ENCODE measurements around the gene HMCES. TPM values are rescaled to one million over a fixed set of nuclear protein-coding genes. Genes with fewer than 3 reads are reported as not detected.
A peak's percentile ranks its signal among the peaks of the same experiment; 100 is the strongest.

HMCES gene
- total and polyA plus RNA-seq, 2 of the 13 experiments (the other 11 are each of a cell fraction or from before 2014, with no cell fraction given): 16.1 to 37.5 TPM

DNA sequence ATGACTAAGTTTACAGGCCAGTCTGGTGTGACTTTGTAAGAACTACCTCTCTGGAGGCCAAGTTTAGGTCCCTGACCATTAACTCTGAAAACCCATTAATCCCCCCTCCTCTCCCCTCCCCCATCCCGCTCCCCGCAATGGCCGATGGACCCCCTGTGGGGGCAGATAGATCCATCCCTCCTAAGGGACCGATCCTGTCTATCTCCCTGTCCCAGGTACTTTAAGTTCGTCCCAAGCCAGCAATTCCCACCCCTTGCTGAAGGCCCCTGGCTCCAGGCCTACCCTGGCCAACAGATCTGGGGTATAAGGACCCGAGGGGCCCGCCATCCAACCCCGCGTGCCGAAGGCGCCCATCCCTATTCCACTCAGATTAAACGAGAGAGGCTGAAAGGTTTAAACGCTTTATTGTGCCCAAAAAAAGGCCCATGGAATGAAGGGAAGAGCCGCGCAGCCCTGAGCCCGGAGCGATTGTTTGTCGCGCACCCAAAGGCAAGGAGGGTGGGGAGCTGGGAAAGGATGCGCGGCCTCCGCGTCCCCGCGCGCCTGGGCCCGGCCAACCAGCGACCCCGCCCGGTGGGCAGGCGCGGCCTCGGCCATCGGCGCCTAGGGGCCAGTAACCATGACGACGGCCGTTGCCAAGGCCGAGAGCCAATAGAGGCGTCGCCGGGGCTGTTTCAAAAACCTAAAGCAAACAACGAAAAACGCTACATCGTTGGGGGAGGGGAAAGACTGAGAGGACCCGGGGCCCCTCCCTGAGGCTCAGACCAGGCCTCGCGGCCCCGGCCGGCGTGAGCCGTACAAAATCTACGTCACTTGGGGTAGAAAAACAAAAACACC, 35.9 kb downstream of the HMCES start:
- no peaks in the 10 kb centered on the region for H3K36me3 ChIP-seq (replicated peaks in 1 of 2; ENCODE audit: control insufficient read depth in 1 of 2, insufficient read depth in 2 of 2, low read length in 2 of 2)
- no peaks in the 10 kb centered on the region for H3K9me3 ChIP-seq (ENCODE audit: low read length)
- CTCF ChIA-PET (ENCODE audit: low intra/inter-chr PET ratio, low total read pairs): no interaction called here
- FAIRE-seq: peak; percentile 67
- peak overlapping the region; percentile 93 for H3K4me2 ChIP-seq (ENCODE audit: low read depth, low read length)
- POLR2A ChIA-PET: interaction anchor here (0.9 to 2.6 kb wide), 7 partner anchors 10 to 126 kb away, joined by 3 to 29 read pairs (median 6); partner anchors contain the start of genes COPG1, HMCES, IFT122 and MBD4
- H3K27ac ChIP-seq (ENCODE audit: extremely low read length, insufficient read depth, low read length): peak overlapping the region; percentile 75
- no TSS peak for BruUV-seq (replicated peaks)
- H3K4me3 ChIP-seq (replicated peaks in 1 of 3; ENCODE audit: insufficient read depth in 1 of 3, low read depth in 2 of 3, low read length in 3 of 3): peak overlapping the region; percentile 92 to 98 (median 95)
- peak; percentile 92 for DNase-seq (ENCODE audit: low spot score)
- 3% methylated on average over 33 of the region's 53 CpGs for WGBS (ENCODE audit: low lambda C conversion rate)
- H4K20me1 ChIP-seq (ENCODE audit: insufficient read depth, low read length): peaks cover 8% of the 10 kb centered on the region; the same call in 1 of the 2 replicates
- no peaks in the 10 kb centered on the region; a peak in 1 of 5 replicates for H3K27me3 ChIP-seq (ENCODE audit: control insufficient read depth in 1 of 2, insufficient read depth in 2 of 2, low read length in 2 of 2)
- in situ Hi-C loops (cut with HindIII; ENCODE audit: extremely low pct_ligation_motif_present, low pct_unique_long_range_greater_than_20kb) (no loop called here), intact Hi-C loops (cut with micrococcal nuclease; ENCODE audit: unreplicated experiment) (no loop called here)
- H3K79me2 ChIP-seq (ENCODE audit: insufficient read depth, low read length): peaks cover 5% of the 10 kb centered on the region
- H2AFZ ChIP-seq (ENCODE audit: low read length): no peak overlapping the region
- peak; percentile 60 for ATAC-seq
- H3K9ac ChIP-seq (ENCODE audit: insufficient read depth, low read depth, low read length): peak overlapping the region; percentile 88
- peaks cover 38% of the 10 kb centered on the region for H3K4me1 ChIP-seq (ENCODE audit: insufficient read depth, low read length)
- TF ChIP-seq ZNF766 (CRISPR knock-in tag; IDR thresholded peaks at IDR 0.05; ENCODE audit: borderline replicate concordance) (0 out of 2 replicates have a peak, but pooled peaks have one; percentile 35), SKI (IDR thresholded peaks at IDR 0.05; ENCODE audit: partially characterized antibody) (peak; percentile 61), ISL2 (CRISPR knock-in tag; IDR thresholded peaks at IDR 0.05) (0 out of 2 replicates have a peak, but pooled peaks have one; percentile 2), SOX13 (IDR thresholded peaks at IDR 0.05) (no peak), SOX13 (CRISPR knock-in tag; conservative IDR thresholded peaks at IDR 0.05 in 1 of 2, IDR thresholded peaks at IDR 0.05 in 1 of 2) (peak in 1 of 2 experiments; percentile 43; a peak in 2 of 4 replicates), HDAC2 (CRISPR knock-in tag; IDR thresholded peaks at IDR 0.05) (peak; percentile 44; the same call in 1 of the 2 replicates), XBP1 (CRISPR knock-in tag; IDR thresholded peaks at IDR 0.05) (no peak), ZNF292 (CRISPR knock-in tag; IDR thresholded peaks at IDR 0.05; ENCODE audit: borderline replicate concordance, low read depth) (no peak), SOX6 (IDR thresholded peaks at IDR 0.05) (no peak), SOX6 (CRISPR knock-in tag; IDR thresholded peaks at IDR 0.05) (peak; percentile 4; the same call in 1 of the 2 replicates), SMARCE1 (IDR thresholded peaks at IDR 0.05; ENCODE audit: borderline replicate concordance) (no peak), ZNF281 (CRISPR knock-in tag; IDR thresholded peaks at IDR 0.05; ENCODE audit: borderline replicate concordance) (peak; percentile 96), DRAP1 (CRISPR knock-in tag; IDR thresholded peaks at IDR 0.05) (peak; percentile 53; the same call in 1 of the 2 replicates), SMAD3 (CRISPR knock-in tag; IDR thresholded peaks at IDR 0.05) (0 out of 2 replicates have a peak, but pooled peaks have one; percentile 37), RFX1 (IDR thresholded peaks at IDR 0.05) (peak; percentile 96), RBFOX2 (IDR thresholded peaks at IDR 0.05; ENCODE audit: low read depth, low read length) (peak; percentile 92)
- TF ChIP-seq, protein P1, sequence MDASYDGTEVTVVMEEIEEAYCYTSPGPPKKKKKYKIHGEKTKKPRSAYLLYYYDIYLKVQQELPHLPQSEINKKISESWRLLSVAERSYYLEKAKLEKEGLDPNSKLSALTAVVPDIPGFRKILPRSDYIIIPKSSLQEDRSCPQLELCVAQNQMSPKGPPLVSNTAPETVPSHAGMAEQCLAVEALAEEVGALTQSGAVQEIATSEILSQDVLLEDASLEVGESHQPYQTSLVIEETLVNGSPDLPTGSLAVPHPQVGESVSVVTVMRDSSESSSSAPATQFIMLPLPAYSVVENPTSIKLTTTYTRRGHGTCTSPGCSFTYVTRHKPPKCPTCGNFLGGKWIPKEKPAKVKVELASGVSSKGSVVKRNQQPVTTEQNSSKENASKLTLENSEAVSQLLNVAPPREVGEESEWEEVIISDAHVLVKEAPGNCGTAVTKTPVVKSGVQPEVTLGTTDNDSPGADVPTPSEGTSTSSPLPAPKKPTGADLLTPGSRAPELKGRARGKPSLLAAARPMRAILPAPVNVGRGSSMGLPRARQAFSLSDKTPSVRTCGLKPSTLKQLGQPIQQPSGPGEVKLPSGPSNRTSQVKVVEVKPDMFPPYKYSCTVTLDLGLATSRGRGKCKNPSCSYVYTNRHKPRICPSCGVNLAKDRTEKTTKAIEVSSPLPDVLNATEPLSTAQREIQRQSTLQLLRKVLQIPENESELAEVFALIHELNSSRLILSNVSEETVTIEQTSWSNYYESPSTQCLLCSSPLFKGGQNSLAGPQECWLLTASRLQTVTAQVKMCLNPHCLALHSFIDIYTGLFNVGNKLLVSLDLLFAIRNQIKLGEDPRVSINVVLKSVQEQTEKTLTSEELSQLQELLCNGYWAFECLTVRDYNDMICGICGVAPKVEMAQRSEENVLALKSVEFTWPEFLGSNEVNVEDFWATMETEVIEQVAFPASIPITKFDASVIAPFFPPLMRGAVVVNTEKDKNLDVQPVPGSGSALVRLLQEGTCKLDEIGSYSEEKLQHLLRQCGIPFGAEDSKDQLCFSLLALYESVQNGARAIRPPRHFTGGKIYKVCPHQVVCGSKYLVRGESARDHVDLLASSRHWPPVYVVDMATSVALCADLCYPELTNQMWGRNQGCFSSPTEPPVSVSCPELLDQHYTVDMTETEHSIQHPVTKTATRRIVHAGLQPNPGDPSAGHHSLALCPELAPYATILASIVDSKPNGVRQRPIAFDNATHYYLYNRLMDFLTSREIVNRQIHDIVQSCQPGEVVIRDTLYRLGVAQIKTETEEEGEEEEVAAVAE (CRISPR knock-in tag; IDR thresholded peaks at IDR 0.05; ENCODE audit: borderline replicate concordance): no peak
